GM12878 (cell line): ENCODE results near the gene CMBL. TPM values are rescaled to one million over a fixed set of nuclear protein-coding genes. Genes with fewer than 3 reads are reported as not detected.

Experiments
- ETV6 ChIP-seq, 2 experiments: fragments of 450-650 bp in 1 of 2; IDR thresholded peaks in 1 of 2; conservative IDR thresholded peaks in 1 of 2; 2 replicates each; pipeline ENCODE4 v1.6.1; 2014; ENCODE audit warnings: antibody characterized with exemption in 1 of 2, borderline replicate concordance in 1 of 2, low read depth in 1 of 2, mild to moderate bottlenecking in 1 of 2, moderate library complexity in 1 of 2
- IRF4 ChIP-seq: IDR thresholded peaks from 2 replicates; pipeline ENCODE4 v1.6.1; 2011; ENCODE audit warnings: low read depth, low read length
- MEF2A ChIP-seq: IDR thresholded peaks from 2 replicates; pipeline ENCODE4 v1.6.1; 2011; ENCODE audit warnings: low read depth, mild to moderate bottlenecking, low read length, moderate library complexity; ENCODE audit not compliant: insufficient read depth
- MEF2B ChIP-seq: fragments of 450-650 bp; IDR thresholded peaks from 2 replicates; pipeline ENCODE4 v1.6.1; 2018; ENCODE audit warnings: mild to moderate bottlenecking, moderate library complexity; ENCODE audit not compliant: partially characterized antibody, poor library complexity, severe bottlenecking
- MTA2 ChIP-seq: fragments of 450-650 bp; IDR thresholded peaks from 2 replicates; pipeline ENCODE4 v1.6.1; 2016; ENCODE audit warnings: low read depth, mild to moderate bottlenecking, moderate library complexity
- MTA3 ChIP-seq: IDR thresholded peaks from 2 replicates; pipeline ENCODE4 v1.6.1; 2012; ENCODE audit warnings: low read length, inconsistent platforms, borderline replicate concordance
- MYC ChIP-seq: IDR thresholded peaks from 2 replicates; pipeline ENCODE4 v1.6.1; 2011; ENCODE audit warnings: mild to moderate bottlenecking, low read length, moderate library complexity, inconsistent platforms; ENCODE audit not compliant: insufficient read depth, insufficient replicate concordance, insufficient read length, severe bottlenecking
- NFYA ChIP-seq: IDR thresholded peaks from 2 replicates; pipeline ENCODE4 v1.6.1; 2011; ENCODE audit warnings: low read depth, mild to moderate bottlenecking, low read length, improper control_type of control experiment, borderline replicate concordance
- NR2F1 ChIP-seq: fragments of 450-650 bp; conservative IDR thresholded peaks from 2 replicates; pipeline ENCODE4 v1.6.1; 2017; ENCODE audit warnings: mild to moderate bottlenecking
- POLR2A ChIP-seq: IDR thresholded peaks from 2 replicates; pipeline ENCODE4 v1.6.1; 2011; ENCODE audit warnings: low read depth, mild to moderate bottlenecking, low read length
- POLR2AphosphoS2 ChIP-seq: IDR thresholded peaks from 2 replicates; pipeline ENCODE4 v1.6.1; 2011; ENCODE audit warnings: low read depth, mild to moderate bottlenecking, low read length, improper control_type of control experiment, moderate library complexity
- SREBF1 ChIP-seq: IDR thresholded peaks from 2 replicates; pipeline ENCODE4 v1.6.1; 2012; ENCODE audit warnings: mild to moderate bottlenecking, low read length
- TCF3 ChIP-seq: IDR thresholded peaks from 2 replicates; pipeline ENCODE4 v1.6.1; 2012; ENCODE audit warnings: low read depth, mild to moderate bottlenecking, low read length, borderline replicate concordance; ENCODE audit not compliant: insufficient read depth
- ZNF207 ChIP-seq: fragments of 450-650 bp; IDR thresholded peaks from 2 replicates; pipeline ENCODE4 v1.6.1; 2014; ENCODE audit warnings: antibody characterized with exemption, mild to moderate bottlenecking, borderline replicate concordance
- polyA plus RNA-seq, 11 experiments: library from polyadenylated mRNA; depleted of rRNA in 4 of 11; unstranded in 6 of 11; stranded (reverse) in 5 of 11; fragments of >200 nt; fragmentation: Nextera tagmentation in 4 of 11; fragmentation: Illumina TruSeq in 1 of 11; extraction: Ambion mirVana in 4 of 11; extraction: Trizol in 1 of 11; gene quantifications; 1 replicate in 1 of 11; 2 replicates in 10 of 11; pipeline versions ENCODE4 v1.2.1 to v1.2.3, GENCODE V29; 2011 to 2016; ENCODE audit warnings: inconsistent platforms in 2 of 11, missing spikeins in 2 of 11, low read depth in 1 of 11
- total RNA-seq, 4 experiments: library from RNA; depleted of rRNA in 3 of 4; stranded (reverse); fragments of >200 nt in 3 of 4; fragmentation: Illumina TruSeq in 1 of 4; extraction: Trizol in 1 of 4; gene quantifications; 2 replicates each; pipeline versions ENCODE4 v1.2.1 to v1.2.3, GENCODE V29; 2013 to 2021
- TF ChIP-seq, protein P1 (sequence below): fragments of 450-650 bp; IDR thresholded peaks from 2 replicates; pipeline ENCODE4 v1.6.1; 2017; ENCODE audit warnings: antibody characterized with exemption, mild to moderate bottlenecking, moderate library complexity
- TF ChIP-seq, protein P2 (sequence below): IDR thresholded peaks from 2 replicates; pipeline ENCODE4 v1.6.1; 2011; ENCODE audit warnings: low read depth, mild to moderate bottlenecking, low read length, moderate library complexity, borderline replicate concordance; ENCODE audit errors: extremely low read depth
- TF ChIP-seq, protein P3 (sequence below): fragments of 450-650 bp; IDR thresholded peaks from 2 replicates; pipeline ENCODE4 v1.6.1; 2017; ENCODE audit warnings: mild to moderate bottlenecking, moderate library complexity

CMBL gene
- total and polyA plus RNA-seq, 10 of the 15 experiments (the other 5 are each of a cell fraction or from before 2014, with no cell fraction given), result 1.8 to 15.6 (median 7.5) TPM

DNA sequence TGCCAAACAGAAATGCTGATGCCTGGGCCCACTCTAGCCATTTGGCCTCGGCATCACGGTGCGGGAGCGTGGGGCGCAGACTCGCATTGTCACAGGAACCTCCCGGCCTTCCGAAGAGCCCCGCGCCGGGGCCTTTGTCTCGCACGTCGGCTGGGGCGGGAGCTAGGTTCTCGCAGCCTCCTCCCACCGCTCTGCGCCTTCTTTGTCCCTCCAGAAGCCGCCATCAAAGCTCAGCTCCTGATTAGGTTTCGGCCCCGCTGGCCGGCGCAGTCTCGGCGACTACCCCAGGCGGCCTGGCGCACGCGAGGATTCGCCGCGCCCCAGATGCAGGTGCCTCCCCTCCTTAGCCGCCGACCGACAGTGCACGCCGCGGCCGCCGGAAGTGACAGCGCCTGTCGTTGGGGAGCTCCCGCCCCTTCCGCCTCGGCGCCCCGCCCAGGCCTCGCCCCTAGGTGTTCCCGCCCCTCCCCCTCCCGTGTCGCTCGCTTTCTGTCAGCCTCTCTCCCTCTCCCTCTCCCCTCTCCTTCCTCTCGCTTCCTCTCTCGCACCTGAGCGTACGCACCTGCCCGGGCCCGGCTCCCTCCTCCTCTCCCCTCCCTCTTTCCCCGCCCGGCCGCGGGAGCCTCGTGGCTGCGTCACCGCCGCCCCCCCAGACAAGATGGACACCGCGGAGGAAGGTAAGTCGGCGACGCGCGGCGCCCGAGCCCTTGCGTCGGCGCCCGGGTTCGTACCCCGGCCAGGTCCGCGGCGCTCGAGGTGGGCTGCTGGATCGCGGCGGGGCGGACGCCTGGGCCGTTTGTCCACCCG is 45.7 kb upstream of the CMBL start, which contains the start of gene MARCHF6 (continued):
- TF ChIP-seq POLR2AphosphoS2 (peak; percentile 94), MTA2 (peak; percentile 17; the same call in 1 of the 2 replicates), TCF3 (peak; percentile 70; the same call in 1 of the 2 replicates), ETV6 (conservative IDR thresholded peaks at IDR 0.05 in 1 of 2, IDR thresholded peaks at IDR 0.05 in 1 of 2; ENCODE audit: borderline replicate concordance in 1 of 2, low read depth in 1 of 2) (no peak), IRF4 (no peak), MEF2A (no peak), POLR2A (peak; percentile 97), MEF2B (no peak), MTA3 (no peak), MYC (peak; percentile 22), NR2F1 (peak; percentile 26), NFYA (no peak), SREBF1 (no peak), ZNF207 (peak; percentile 64; the same call in 1 of the 2 replicates)
- TF ChIP-seq, protein P1, sequence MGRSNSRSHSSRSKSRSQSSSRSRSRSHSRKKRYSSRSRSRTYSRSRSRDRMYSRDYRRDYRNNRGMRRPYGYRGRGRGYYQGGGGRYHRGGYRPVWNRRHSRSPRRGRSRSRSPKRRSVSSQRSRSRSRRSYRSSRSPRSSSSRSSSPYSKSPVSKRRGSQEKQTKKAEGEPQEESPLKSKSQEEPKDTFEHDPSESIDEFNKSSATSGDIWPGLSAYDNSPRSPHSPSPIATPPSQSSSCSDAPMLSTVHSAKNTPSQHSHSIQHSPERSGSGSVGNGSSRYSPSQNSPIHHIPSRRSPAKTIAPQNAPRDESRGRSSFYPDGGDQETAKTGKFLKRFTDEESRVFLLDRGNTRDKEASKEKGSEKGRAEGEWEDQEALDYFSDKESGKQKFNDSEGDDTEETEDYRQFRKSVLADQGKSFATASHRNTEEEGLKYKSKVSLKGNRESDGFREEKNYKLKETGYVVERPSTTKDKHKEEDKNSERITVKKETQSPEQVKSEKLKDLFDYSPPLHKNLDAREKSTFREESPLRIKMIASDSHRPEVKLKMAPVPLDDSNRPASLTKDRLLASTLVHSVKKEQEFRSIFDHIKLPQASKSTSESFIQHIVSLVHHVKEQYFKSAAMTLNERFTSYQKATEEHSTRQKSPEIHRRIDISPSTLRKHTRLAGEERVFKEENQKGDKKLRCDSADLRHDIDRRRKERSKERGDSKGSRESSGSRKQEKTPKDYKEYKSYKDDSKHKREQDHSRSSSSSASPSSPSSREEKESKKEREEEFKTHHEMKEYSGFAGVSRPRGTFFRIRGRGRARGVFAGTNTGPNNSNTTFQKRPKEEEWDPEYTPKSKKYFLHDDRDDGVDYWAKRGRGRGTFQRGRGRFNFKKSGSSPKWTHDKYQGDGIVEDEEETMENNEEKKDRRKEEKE, result no peak
- TF ChIP-seq, protein P2, sequence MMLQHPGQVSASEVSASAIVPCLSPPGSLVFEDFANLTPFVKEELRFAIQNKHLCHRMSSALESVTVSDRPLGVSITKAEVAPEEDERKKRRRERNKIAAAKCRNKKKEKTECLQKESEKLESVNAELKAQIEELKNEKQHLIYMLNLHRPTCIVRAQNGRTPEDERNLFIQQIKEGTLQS, result no peak
- TF ChIP-seq, protein P3, sequence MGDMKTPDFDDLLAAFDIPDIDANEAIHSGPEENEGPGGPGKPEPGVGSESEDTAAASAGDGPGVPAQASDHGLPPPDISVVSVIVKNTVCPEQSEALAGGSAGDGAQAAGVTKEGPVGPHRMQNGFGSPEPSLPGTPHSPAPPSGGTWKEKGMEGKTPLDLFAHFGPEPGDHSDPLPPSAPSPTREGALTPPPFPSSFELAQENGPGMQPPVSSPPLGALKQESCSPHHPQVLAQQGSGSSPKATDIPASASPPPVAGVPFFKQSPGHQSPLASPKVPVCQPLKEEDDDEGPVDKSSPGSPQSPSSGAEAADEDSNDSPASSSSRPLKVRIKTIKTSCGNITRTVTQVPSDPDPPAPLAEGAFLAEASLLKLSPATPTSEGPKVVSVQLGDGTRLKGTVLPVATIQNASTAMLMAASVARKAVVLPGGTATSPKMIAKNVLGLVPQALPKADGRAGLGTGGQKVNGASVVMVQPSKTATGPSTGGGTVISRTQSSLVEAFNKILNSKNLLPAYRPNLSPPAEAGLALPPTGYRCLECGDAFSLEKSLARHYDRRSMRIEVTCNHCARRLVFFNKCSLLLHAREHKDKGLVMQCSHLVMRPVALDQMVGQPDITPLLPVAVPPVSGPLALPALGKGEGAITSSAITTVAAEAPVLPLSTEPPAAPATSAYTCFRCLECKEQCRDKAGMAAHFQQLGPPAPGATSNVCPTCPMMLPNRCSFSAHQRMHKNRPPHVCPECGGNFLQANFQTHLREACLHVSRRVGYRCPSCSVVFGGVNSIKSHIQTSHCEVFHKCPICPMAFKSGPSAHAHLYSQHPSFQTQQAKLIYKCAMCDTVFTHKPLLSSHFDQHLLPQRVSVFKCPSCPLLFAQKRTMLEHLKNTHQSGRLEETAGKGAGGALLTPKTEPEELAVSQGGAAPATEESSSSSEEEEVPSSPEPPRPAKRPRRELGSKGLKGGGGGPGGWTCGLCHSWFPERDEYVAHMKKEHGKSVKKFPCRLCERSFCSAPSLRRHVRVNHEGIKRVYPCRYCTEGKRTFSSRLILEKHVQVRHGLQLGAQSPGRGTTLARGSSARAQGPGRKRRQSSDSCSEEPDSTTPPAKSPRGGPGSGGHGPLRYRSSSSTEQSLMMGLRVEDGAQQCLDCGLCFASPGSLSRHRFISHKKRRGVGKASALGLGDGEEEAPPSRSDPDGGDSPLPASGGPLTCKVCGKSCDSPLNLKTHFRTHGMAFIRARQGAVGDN, result peak; percentile 50; the same call in 1 of the 2 replicates
